CD14-positive monocyte (primary cell): Measurements from ENCODE around the gene FTMT. TPM values are rescaled to one million over a fixed set of nuclear protein-coding genes. Genes with fewer than 3 reads are reported as not detected.

Experiments
- DNase-seq, 3 donors: peaks; one replicate each; pipeline ENCODE4 v3.0.0-alpha.2; 2011 to 2022
- H2AFZ ChIP-seq: 2 replicates; pipeline ENCODE4 v1.6.0; 2012; ENCODE audit warnings: mild to moderate bottlenecking, low read depth, low read length, inconsistent platforms; ENCODE audit not compliant: insufficient read depth, poor library complexity, severe bottlenecking
- H3K27ac ChIP-seq, 2 donors: 1 replicate in 1 of 2; 2 replicates in 1 of 2; pipeline ENCODE4 v1.5.1; 2012 to 2013; ENCODE audit warnings: low read length in 2 of 2, control low read depth in 1 of 2, inconsistent platforms in 1 of 2, low read depth in 1 of 2, mild to moderate bottlenecking in 1 of 2
- H3K27me3 ChIP-seq, 2 donors: one replicate each; pipeline versions ENCODE4 v1.6.0 to v1.6.1; 2011 to 2013; ENCODE audit warnings: low read length in 2 of 2; ENCODE audit not compliant: control insufficient read depth in 2 of 2, insufficient read depth in 2 of 2
- H3K36me3 ChIP-seq, 2 donors: replicated peaks in 1 of 2; 1 replicate in 1 of 2; 2 replicates in 1 of 2; pipeline versions ENCODE4 v1.5.1 to v1.6.1; 2012 to 2013; ENCODE audit warnings: low read length in 2 of 2, control low read depth in 1 of 2, inconsistent platforms in 1 of 2, mild to moderate bottlenecking in 1 of 2; ENCODE audit not compliant: insufficient read depth in 2 of 2, control insufficient read depth in 1 of 2
- H3K4me1 ChIP-seq, 2 donors: 1 replicate in 1 of 2; 2 replicates in 1 of 2; pipeline versions ENCODE4 v1.5.1 to v1.6.1; 2012 to 2013; ENCODE audit warnings: low read length in 2 of 2, control low read depth in 1 of 2, inconsistent platforms in 1 of 2, mild to moderate bottlenecking in 1 of 2, moderate library complexity in 1 of 2; ENCODE audit not compliant: insufficient read depth in 2 of 2, control insufficient read depth in 1 of 2
- H3K4me2 ChIP-seq: replicated peaks from 2 replicates; pipeline ENCODE3; 2012; ENCODE audit warnings: low read length, moderate library complexity, mild to moderate bottlenecking; ENCODE audit not compliant: poor library complexity, severe bottlenecking; ENCODE audit errors: extremely low read depth
- H3K4me3 ChIP-seq, 3 experiments: fragments of 200-600 bp in 1 of 3; sonication (generic) in 1 of 3; replicated peaks in 1 of 3; 1 replicate in 2 of 3; 2 replicates in 1 of 3; pipeline ENCODE4 v1.5.1; 2011 to 2013; ENCODE audit warnings: low read length in 3 of 3, mild to moderate bottlenecking in 3 of 3, control low read depth in 2 of 3, low read depth in 2 of 3, inconsistent platforms in 1 of 3, moderate library complexity in 1 of 3
- H3K79me2 ChIP-seq: 2 replicates; pipeline ENCODE4 v1.6.0; 2012; ENCODE audit warnings: mild to moderate bottlenecking, control low read depth, inconsistent platforms, low read length, moderate library complexity; ENCODE audit not compliant: insufficient read depth
- H3K9ac ChIP-seq: 2 replicates; pipeline ENCODE4 v1.6.0; 2017; ENCODE audit warnings: low read length, mild to moderate bottlenecking; ENCODE audit not compliant: insufficient read depth, poor library complexity, severe bottlenecking
- H3K9me3 ChIP-seq, 2 donors: replicated peaks in 1 of 2; 1 replicate in 1 of 2; 2 replicates in 1 of 2; pipeline versions ENCODE4 v1.5.1 to v1.6.1; 2012 to 2013; ENCODE audit warnings: low read length in 2 of 2, control low read depth in 1 of 2; ENCODE audit not compliant: control insufficient read depth in 1 of 2, insufficient read depth in 1 of 2
- H4K20me1 ChIP-seq: 2 replicates; pipeline ENCODE4 v1.6.0; 2012; ENCODE audit warnings: mild to moderate bottlenecking, low read length, control low read depth, moderate library complexity; ENCODE audit not compliant: insufficient read depth
- H3K27ac Mint-ChIP-seq, 7 donors: one replicate each; pipeline ENCODE4 v1.8.0; 2020; ENCODE audit warnings: mild to moderate bottlenecking in 7 of 7, mixed read lengths in 7 of 7, moderate library complexity in 6 of 7, inconsistent platforms in 2 of 7
- H3K27me3 Mint-ChIP-seq, 3 donors: one replicate each; pipeline ENCODE4 v1.8.0; 2021 to 2022; ENCODE audit warnings: low read depth in 3 of 3, mild to moderate bottlenecking in 3 of 3, mixed read lengths in 3 of 3, moderate library complexity in 3 of 3, inconsistent platforms in 1 of 3
- H3K36me3 Mint-ChIP-seq, 2 donors: one replicate each; pipeline ENCODE4 v1.8.0; 2020; ENCODE audit warnings: mixed read lengths in 2 of 2, inconsistent platforms in 1 of 2, mild to moderate bottlenecking in 1 of 2
- H3K4me1 Mint-ChIP-seq: one replicate; pipeline ENCODE4 v1.8.0; 2020; ENCODE audit warnings: mild to moderate bottlenecking, mixed read lengths
- H3K4me3 Mint-ChIP-seq, 2 donors: one replicate each; pipeline ENCODE4 v1.8.0; 2020; ENCODE audit warnings: mild to moderate bottlenecking in 2 of 2, mixed read lengths in 2 of 2, moderate library complexity in 1 of 2
- H3K9me3 Mint-ChIP-seq, 7 donors: one replicate each; pipeline ENCODE4 v1.8.0; 2020 to 2022; ENCODE audit warnings: mixed read lengths in 7 of 7, mild to moderate bottlenecking in 6 of 7, moderate library complexity in 6 of 7, inconsistent platforms in 2 of 7
- CTCF ChIP-seq: fragments of 200-600 bp; IDR thresholded peaks from one replicate; pipeline ENCODE4 v1.8.0; 2022; ENCODE audit warnings: antibody characterized with exemption, mild to moderate bottlenecking
- WGBS: methylation state at CpG from one replicate; pipeline ENCODE4 v1.1.5; 2013; ENCODE audit warnings: missing lambda C conversion rate; ENCODE audit not compliant: insufficient coverage; 5-methylcytosine and 5-hydroxymethylcytosine counted together
- intact Hi-C, 2 donors: fragments of 100-400 bp; cut with micrococcal nuclease; formaldehyde crosslinking; loops; one replicate each; pipeline versions ENCODE4 v1.15.0 to v1.15.1; 2023
- polyA plus RNA-seq, 3 donors: library from polyadenylated mRNA; depleted of rRNA in 1 of 3; unstranded in 2 of 3; stranded (reverse) in 1 of 3; fragments of 300-500 nt in 2 of 3; fragments of >200 nt in 1 of 3; fragmentation: Illumina TruSeq in 2 of 3; gene quantifications; 1 replicate in 2 of 3; 2 replicates in 1 of 3; pipeline ENCODE4 v1.2.3, GENCODE V29; 2012 to 2021

Gene FTMT
- polyA plus RNA-seq, 3 donors, result not detected

- 93% methylated on average over 10 of the region's 11 CpGs for WGBS
- H3K36me3 Mint-ChIP-seq, result no peaks in the 10 kb centered on the region
- H4K20me1 ChIP-seq, result no peaks in the 10 kb centered on the region
Observed at GRCh38 chr5:121890297-121890858, 38.7 kb downstream of the FTMT start.

DNA sequence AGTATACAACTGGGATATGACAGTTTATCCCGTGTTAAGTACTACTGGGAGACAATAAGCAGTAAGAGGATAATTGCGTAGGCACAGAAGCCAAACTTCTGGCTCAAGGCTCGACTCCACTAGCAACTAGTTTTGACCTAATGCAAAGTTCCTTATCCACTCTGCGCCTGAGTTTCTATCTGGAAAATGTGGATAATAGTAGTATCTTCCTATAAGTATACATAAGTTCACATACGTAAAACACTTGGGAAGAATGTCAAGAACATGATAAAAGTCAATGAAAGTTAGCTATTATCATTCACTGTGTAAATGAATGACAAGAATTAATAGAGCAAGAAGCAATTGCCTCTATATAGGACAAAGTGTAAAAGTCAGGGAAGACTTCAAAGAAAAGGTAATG lies 45.7 kb downstream of the FTMT start:
- Histone ChIP-seq H3K4me2 (no peak overlapping the region), H3K9me3 (peaks cover 0 to 4% of the 10 kb centered on the region in 2 donors), H3K27ac (no peak overlapping the region), H3K4me1 (no peaks in the 10 kb centered on the region), H4K20me1 (no peaks in the 10 kb centered on the region), H3K79me2 (no peaks in the 10 kb centered on the region), H3K4me3 (no peak overlapping the region), H3K9ac (no peak overlapping the region), H3K27me3 (no peaks in the 10 kb centered on the region), H3K36me3 (no peaks in the 10 kb centered on the region), H2AFZ (no peak overlapping the region)
- no peak for DNase-seq
- no peak for TF ChIP-seq CTCF
- Mint-ChIP-seq H3K36me3 (no peaks in the 10 kb centered on the region), H3K27ac (no peak overlapping the region), H3K27me3 (no peaks in the 10 kb centered on the region), H3K4me3 (no peak overlapping the region), H3K9me3 (peaks cover 0 to 8% (median 3%) of the 10 kb centered on the region in 7 donors), H3K4me1 (no peaks in the 10 kb centered on the region)
- intact Hi-C loops, result no loop called here
- 100% methylated on average over 1 of the region's 5 CpGs for WGBS

More at GRCh38 chr5:121890297-121890858, 38.7 kb downstream of the FTMT start:
- intact Hi-C loops, result no loop called here
- peaks cover 7% of the 10 kb centered on the region in 2 donors for H3K9me3 ChIP-seq
- DNase-seq, result no peak
- TF ChIP-seq CTCF, result no peak
- H3K27me3 ChIP-seq, result no peaks in the 10 kb centered on the region
- H3K4me3 ChIP-seq, result no peak overlapping the region
- H3K27ac ChIP-seq, result no peak overlapping the region
- H3K36me3 ChIP-seq, result no peaks in the 10 kb centered on the region
- no peak overlapping the region for H3K4me2 ChIP-seq
- no peak overlapping the region for H2AFZ ChIP-seq
- peaks cover 3 to 9% (median 6%) of the 10 kb centered on the region in 7 donors for H3K9me3 Mint-ChIP-seq
- H3K27me3 Mint-ChIP-seq, result no peaks in the 10 kb centered on the region
- no peaks in the 10 kb centered on the region for H3K79me2 ChIP-seq
- no peak overlapping the region for H3K9ac ChIP-seq
- no peaks in the 10 kb centered on the region for H3K4me1 Mint-ChIP-seq
- no peaks in the 10 kb centered on the region for H3K4me1 ChIP-seq
- H3K27ac Mint-ChIP-seq, result no peak overlapping the region
- H3K4me3 Mint-ChIP-seq, result no peak overlapping the region
